ENCODE measurements around the gene HLF.

The HLF gene

DNA sequence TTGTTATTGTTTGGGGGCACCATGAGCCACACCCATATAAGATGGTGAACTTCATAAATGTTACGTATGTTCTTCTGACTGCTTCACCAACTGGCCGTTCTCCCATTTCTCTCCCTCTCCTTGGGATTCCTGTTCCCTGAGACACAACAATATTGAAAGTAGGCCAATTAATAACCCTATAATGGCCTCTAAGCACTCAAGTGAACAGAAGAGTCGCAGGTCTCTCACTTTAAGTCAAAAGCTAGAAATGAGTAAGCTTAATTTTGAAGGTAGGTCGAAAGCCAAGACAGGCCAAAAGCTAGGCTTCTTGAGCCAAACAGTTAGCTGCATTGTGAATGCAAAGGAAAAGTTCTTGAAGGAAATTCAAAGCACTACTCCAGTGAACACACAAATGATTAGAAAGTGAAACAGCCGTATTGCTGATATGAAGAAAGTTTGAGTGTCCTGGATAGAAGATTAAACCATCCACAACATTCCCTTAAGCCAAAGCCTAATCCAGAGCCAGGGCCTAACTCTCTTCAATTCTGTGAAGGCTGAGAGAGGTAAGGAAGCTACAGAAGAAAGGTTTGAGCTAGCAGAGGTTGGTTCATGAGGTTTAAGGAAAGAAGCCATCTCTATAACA is 25.8 kb downstream of the HLF start:
- DNase-seq (ENCODE audit: low read depth in 2 of 2): no peak

DNA sequence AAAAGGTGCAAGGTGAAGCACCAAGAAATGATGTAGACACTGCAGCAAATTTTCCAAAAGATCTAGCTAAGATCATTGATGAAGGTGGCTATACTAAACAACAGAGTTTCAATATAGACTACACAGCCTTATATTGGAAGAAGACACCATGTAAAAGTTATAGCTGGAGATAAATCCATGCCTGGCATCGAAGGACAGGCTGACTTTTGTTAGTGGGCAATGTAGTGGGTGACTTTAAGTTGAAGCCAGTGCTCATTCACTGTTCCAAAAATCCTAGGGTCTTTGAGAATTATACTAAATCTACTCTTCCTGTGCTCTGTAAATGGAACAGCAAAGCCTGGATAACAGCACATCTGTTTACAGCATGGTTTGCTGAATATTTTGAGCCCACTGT is 26.4 kb downstream of the HLF start:
- no peak for DNase-seq (ENCODE audit: low read depth in 2 of 2)

DNA sequence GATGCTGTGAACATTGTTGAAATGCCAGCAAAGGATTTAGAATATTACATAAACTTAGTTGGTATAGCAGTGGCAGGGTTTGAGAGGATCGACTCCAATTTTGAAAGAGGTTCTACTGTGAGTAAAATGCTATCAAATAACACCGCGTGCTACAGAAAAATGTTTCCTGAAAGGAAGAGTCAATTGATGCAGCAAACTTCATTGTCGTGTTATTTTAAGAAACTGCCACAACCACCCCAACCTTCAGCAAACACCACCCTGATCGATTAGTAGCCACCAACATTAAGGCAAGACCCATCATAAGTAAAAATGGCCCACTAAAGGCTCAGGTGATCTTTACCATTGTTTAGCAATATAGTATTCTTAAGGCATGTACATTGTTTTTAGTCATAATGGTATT is 27.3 kb downstream of the HLF start:
- no peak for DNase-seq (ENCODE audit: low read depth in 2 of 2)

DNA sequence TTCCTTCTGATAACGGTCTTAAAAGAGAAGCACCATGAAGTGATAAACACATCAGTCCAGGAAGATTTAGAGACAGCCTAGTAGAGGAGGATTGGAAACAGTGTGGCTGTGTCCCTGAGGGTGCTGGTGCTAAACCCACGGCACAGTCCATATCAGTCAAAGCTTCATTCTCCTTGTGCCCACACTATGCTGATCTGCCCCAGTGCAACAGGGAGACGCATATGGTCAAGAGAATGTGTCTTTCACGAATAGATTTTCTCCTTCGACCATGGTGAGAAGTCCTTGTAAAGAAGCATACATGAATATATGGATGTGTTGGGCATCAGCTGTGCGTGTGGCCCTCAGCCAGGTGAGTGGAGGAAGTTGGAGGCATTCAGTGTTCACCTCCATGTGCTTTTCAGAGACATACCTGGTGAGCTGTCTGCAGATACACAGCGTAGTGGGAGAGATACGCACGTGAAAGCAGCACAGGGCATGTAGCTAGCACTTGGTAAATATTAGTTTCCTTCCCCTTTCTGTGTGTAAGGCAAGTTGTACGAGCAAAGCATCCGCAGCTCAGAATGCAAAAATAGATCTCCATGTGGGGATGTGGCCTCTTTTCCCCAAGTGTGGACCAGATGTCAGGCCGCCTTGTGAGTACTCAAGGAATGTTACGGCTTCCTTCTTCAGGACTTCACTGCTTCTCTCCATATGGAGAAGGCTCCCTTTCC is 29.4 kb downstream of the HLF start:
- DNase-seq (ENCODE audit: low read depth in 2 of 2): no peak

DNA sequence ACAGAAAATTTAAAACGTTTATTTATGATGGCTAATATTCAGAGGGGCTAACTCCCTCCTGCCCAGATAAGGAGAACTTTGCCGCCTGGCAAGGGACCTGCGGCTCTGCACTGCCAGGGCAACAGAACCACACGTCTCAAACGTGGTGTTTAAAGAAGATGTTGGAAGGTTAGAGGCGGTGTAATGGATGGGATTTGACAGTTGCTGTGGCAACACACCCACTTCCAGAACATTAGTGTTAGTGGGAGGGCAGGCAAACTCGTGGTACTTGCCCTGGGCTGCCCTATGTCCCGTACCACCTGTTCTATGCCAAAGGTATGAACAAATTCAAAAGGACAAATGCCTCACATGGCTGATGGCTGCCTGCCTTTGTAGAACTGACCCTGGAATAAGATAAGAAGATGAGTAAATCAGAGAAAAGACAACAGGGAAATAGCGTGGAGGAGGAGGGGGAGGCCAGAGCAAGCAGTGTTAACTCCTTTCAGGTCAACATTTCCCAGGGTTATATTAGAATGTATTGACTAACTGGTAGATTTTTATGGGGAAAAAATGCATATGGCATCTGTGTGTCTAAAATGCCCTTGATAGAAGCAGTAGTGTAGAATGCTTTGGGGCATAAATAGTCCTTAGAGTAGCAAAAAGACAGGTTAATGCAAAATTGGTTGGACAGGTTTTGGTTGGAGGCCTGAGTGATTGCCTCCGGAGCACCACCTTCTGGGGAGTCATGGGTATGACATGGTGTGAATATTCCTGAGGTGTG is 30.8 kb downstream of the HLF start:
- DNase-seq (ENCODE audit: low read depth in 2 of 2): peak in 1 of 2 donors; percentile 7

DNA sequence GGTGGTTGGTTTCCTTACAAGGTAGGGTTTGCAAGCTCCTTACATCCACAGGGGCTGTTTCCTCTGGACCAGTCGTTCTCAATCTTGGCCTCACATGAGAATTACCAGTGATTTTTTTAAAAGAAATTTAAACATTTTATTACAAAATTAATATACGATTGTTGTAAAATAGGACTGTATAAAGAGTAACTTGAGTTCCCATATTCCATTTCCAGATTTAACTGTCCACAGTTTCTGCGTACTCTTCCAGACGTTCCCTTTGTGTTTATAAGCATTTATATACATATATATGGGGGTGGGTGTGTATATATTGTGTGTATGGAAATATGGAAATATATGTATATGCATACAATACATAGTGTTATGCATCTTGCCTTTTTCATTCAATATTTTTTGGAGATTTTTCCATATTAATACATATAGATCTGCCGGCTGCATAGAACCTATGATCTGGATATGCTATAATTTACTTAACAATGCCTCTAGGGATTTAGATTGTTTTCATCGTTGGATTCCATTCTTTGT is 31.5 kb downstream of the HLF start:
- DNase-seq (ENCODE audit: low read depth in 2 of 2): no peak

DNA sequence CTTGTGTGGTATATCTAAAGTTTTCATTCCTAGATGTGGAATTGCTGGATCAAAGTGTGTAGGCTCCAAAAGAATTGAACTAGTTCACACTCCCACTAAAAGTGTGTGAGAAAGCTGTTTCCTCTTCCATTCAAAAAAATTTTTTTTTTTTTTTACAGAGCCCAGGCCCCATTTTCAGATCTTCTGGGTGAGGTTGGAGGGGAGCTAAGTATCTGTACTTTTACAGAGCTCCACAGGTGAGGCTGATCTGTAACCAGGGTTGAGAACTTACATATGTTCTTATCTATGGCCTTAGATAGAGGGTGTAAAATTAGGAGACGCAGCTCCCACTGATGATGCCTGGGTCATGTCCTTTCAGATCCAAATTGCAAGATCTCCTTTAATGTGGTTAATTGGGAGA is 31.9 kb downstream of the HLF start:
- no peak for DNase-seq (ENCODE audit: low read depth in 2 of 2)

DNA sequence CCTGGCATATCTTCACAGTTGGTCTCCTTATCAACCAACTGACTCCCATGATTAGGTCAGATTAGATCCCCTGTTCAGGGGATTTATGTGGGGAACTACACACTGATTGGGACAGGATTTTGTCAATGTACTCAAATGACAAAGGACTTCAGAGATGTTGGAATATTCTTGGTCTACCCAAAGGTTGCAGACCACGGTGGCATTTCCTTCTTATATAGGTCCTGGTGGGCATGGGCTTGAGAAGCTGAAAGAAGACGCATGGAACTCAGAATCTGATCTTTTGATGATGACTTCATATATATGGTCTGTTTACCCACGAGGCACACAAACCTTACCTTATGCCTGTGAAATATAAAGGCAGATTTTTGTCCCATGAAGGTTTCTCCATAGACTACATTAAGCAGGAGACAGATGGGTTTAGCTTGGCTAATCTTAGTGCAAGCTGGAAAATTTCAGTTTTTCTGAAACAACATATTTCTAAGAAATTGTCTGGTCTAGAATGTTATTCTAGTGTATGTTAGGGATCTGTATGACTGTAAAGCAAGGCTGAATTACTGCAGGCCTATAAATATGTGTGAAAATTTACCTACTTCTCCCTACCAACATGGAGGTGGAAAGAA is 33.5 kb downstream of the HLF start:
- DNase-seq (ENCODE audit: low read depth in 2 of 2): no peak

DNA sequence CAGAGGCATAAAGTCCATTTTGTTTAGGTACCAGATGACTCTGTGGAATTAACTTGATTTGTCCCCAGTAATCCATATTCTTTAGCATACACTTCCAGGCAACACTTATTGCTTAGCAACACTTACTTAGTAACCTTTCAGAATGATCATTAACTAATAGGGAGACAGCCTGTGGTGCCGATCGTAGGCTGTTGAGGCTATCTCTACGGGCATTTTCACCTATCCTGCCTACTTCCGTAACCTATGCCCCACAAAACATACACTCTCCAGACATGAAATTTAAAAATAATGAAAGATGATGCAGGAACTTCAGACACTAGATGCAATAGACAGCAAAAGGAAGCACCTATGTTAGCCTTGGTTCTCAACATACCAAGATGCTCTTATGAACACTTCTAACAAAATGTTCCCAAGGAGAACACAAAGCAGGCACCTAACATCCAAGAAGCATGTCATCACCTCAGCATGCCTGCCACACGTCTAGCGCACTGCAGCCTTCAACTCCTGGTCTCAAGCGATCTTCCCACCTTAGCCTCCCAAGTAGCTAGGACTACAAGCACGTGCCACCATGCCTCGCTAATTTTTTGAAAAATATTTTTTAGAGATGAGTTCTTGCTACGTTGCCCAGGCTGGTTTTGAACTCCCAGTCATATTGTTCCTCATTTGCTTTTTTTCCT is 34.5 kb downstream of the HLF start:
- no peak for DNase-seq (ENCODE audit: low read depth in 2 of 2)

DNA sequence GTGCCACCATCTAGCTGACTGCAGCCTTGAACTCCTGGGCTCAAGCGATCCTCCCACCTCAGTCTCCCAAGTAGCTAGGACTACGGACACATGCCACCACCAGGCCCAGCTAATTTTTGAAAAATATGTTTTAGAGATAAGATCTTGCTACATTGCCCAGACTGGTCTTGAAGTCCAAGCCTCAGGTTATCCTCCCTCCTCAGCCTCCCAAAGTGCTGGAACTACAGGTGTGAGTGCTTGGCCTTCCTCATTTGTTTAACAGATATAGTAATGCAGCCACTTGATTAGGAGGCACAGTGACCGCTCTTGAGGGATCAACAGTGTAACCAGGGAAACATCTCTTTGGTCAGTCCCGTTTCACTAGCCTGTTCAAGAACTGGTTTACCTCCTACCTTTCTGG is 35.1 kb downstream of the HLF start:
- no peak for DNase-seq (ENCODE audit: low read depth in 2 of 2)

DNA sequence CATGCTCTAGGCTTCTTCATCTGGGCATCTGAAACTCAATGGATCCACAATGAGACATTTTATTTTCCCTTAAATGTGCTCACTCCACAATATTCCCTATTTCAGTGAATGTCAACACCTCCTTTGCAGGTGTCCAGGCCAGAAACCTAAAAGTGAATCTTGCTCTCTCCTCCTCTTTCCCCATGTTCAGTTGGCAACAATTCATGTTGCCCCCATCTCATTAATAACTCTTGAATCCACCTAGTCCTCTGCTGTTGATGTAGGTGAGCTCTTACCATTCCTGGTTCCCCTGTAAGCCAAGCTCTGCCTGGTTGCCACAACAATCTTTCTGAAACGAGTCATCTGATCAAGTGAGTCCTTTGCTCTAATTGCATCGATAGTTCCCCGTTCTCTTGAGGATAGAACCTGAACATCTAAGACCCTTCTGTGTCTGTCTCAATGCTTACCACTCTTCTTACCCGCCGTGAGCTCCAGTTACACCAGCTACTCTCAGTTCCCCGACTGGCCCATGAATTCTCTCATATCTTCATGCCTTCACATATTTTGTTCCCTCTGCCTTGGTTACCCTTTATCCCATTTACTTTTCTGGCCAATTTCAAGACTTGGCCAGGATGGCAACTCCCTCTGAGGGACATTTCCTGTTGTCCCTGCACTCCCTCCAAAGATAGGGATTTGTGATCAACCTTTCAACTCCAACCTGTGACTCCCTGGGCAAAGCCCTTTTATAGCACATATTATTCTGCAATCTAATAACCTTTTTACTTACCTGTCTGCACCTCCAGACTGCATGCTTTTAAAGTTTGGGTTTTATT is 35.9 kb downstream of the HLF start:
- DNase-seq (ENCODE audit: low read depth in 2 of 2): no peak

DNA sequence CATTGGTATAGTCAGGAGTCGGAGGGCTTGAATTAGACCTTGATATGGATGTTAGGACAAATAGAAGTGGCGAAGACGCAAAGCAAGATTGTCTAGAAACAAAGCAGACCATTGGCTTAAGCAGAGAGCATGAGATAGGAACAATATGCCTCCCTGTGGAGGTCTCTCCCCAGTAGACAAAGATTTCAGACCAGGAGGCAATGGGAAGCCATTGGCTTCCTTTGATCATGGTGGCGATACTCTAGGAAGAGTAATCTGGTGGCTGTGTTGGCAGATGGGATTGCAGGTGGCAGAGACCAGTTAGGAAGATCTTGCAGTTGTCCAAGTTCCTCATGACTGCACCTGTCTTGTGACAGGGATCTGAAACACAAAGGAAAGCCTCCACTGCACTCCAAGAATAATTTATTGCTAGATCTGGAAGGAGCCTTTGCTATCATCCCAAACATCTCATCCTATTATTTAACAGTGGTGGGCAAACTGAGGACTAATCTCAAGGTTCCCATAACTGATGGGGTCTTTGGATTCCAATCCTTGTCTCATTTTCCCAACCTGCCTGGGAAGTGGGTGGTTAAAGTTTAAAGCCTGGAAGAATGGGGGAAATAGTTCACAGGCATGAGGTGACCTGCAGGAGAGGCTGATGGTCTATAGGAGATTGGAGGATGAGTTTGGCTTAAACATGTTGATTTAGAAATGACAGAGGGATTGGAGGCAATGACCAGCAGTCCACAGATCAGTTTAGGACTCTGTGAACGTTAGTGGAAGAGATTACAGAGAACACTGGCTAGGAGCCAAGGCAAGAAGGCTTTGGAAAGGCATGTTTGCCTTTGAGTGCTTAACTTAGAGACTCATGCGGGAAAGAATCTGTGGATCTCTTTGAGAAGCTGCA is 37.0 kb downstream of the HLF start:
- no peak for DNase-seq (ENCODE audit: low read depth in 2 of 2)

DNA sequence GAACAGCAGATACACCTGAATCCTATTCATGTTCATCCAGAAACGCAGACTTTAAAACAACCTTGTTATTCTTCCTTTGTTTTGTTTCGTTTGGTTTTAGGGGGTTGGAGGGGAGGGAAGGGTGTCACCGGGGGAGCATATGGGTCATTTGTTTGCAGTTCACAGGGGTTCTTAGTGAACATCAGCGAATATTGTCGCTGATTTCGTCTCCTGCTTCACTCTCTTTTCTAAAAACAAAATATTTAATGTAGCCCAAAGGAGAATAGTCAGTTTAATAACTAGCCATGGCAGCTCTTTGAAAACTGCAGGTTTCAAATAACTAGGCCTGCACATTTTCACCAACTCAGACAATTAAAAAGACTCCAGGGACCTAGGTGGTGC is 37.6 kb downstream of the HLF start:
- DNase-seq (ENCODE audit: low read depth in 2 of 2): no peak

DNA sequence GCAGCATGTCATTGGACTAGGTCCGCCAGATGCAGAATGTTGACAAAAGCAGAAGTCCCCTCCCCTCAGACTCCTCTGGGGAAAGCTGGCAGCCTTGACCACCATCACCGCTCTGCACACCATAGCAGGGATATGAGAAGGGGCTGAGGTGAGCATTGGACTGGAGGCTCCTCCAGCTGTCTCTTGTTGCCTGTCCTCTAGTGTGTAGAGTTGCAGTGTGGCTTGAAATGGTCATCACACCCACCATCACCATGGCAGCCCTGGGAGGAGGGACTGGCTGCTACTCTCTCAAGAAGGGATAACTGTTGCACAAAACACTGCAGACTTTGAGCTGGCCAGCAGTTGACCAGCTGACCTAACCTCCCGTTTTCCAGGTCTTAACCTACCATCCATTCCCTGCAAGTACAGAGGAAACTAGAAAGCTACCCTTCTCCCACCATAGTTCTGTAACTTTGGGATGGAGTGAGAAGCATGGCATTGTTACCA is 38.3 kb downstream of the HLF start:
- DNase-seq (ENCODE audit: low read depth in 2 of 2): no peak

DNA sequence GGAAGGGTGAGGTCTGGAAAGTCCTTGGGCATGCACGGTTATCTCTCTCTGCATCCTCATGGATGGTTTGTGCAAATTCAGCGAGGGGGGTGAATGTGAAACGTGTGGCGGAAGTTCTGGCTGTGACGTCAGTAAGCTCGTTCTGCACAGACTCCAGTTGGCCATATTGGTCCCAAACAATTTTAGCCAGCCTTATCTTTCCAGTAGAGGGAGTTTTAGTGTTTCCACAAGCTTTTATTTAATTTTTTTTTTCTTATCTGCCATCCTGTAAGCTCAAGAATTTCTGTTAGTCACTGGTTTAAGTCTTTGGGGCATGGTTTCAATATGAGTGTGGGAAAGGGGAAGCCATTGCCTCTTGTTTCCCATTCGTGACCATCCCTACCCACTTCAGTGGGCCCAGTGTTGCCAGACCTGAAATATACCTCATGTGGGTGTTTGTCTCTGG is 39.0 kb downstream of the HLF start:
- no peak for DNase-seq (ENCODE audit: low read depth in 2 of 2)

DNA sequence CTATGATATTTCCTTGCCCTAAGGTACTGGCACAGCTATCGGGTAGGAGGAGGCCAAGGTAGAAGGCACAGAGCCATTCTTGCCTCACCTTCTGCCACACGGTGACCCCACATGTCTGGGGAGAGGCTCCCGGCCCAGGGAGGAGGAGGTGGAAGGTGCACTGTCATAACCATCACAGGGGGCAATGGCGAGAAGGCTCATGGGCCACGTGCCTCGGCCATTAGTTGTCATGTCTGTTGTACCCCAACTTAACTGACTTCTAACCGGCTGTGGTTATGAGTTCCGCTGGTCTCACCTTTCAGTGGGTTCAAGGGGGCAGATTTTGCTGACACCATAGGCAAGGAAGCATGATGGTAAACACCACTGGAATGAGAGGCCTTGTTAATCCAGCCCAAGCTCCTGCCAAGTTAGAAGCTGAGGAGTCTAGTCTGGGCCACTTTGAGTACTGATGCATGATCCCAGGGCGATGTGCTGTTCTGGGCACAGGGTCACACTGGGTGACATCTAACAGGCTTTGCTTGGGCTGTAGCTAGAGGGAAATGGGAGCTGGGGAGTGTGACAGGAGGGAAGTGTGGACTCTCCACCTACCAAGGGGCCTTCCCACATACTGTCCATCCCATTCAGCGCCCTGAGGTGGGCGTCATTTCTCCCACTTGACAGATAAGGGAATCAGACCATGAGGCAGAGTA is 39.6 kb downstream of the HLF start:
- no peak for DNase-seq (ENCODE audit: low read depth in 2 of 2)

DNA sequence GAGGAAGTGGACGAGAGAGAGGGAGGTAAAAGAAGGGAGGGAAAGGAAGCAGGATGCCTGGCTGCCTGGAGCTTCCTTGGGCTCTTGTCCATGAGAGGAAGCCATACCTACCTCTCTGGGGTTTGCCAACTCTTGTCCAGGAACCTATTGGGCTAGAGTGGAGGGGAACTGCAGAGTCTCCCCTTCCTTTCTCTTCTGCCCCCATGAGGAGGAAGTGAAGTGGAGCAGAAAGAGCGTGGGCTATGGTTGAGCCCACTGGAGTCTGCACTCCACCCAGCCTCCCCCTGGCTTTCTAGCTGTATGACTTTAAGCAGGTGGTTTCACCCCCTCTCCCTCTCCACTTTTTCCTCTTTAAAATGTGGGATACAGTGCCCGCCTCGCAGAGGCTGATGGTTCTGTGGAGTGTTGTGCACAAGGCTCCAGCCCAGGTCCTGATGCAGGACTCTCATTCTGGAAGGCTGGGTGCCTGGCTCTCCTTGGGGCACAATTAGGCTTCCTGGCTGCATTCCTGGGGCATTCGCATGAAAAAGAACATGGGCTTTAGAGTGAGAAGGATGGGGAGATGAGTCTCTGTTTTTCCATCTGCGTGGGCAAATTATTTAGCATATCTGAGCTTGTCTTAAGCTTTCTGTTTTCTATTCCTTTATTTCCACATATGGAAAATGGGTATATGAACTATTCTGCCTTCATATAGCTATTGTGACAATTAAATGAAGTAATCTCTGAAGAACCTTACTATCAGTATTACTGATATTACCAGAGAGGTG is 40.7 kb downstream of the HLF start:
- DNase-seq (ENCODE audit: low read depth in 2 of 2): no peak

DNA sequence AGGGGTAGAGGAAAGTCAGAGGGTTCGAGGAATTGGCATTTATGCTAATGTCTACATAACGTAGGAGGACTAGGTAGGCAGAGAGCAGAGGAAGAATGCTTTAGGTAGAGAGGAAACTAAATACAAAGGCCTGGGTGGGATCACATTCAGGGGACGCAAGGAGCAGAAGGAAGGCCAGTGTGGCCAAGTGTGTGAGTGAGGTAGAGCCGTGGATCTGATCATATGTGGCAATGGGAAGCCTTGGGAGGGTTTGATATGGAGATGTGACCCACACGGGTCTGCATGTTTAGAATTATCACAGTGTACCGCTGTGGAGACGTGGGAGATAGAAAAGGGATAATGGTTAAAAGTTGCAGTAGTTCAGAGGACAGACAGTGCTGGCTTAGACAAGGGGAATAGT is 43.1 kb downstream of the HLF start:
- DNase-seq (ENCODE audit: low read depth in 2 of 2): no peak
